Measurements from ENCODE around the gene RINL. TPM values are rescaled to one million over a fixed set of nuclear protein-coding genes. Genes with fewer than 3 reads are reported as not detected.
A peak's percentile ranks its signal among the peaks of the same experiment; 100 is the strongest.

Gene RINL
- total RNA-seq, 4 donors from 2014 or later: 5.3 to 10.4 (median 7.1) TPM

GRCh38 chr19:38851622-38852230 is 26.3 kb downstream of the RINL start:
- no peak for TF ChIP-seq CTCF (IDR thresholded peaks at IDR 0.05)
- peak; percentile 37 for ATAC-seq (ENCODE audit: low FRiP score)
- DNase-seq (ENCODE audit: low spot score): peak; percentile 88

GRCh38 chr19:38850976-38851621 is 27.0 kb downstream of the RINL start:
- DNase-seq (ENCODE audit: low spot score) (no peak), ATAC-seq (ENCODE audit: low FRiP score) (no peak)
- TF ChIP-seq CTCF (IDR thresholded peaks at IDR 0.05): no peak

- peak; percentile 35 for DNase-seq (ENCODE audit: low spot score)
- ATAC-seq (ENCODE audit: low FRiP score): peak; percentile 91
Observed at GRCh38 chr19:38850436-38850975, 27.6 kb downstream of the RINL start.

DNA sequence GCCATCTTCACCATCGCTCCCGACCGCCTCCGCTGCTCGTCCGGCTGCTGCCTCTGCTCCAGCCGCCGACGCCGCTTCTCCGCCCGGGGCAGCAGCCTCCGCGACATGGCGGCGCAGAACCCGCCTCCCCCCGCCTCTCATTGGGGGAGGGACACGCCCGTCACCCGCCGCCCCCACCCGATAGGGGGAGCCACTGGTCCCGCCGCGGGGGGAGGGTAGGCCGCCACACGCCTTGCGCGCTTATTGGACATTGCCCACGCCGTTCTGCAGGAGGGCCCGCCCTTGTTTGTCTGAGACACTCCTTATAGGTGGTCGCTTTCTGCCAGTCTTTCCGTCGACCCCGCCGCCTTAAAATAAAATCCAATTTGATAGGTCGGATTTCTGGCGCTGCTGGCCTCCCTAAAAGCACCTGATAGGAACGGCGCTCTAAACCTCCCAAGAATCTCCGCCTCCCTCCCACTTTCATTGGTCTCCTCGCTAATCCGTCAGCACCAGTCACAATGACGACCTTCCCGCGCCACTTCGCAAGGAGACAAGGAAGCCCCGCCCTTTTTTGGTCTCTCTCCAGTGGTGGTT is 28.1 kb downstream of the RINL start, which contains the start of gene HNRNPL:
Gene HNRNPL, minus strand, starts transcription at position 127 of the 576 bp plus-strand sequence. Its CDS starts 20 bp downstream, at position 107.
- ATAC-seq (ENCODE audit: low FRiP score): peak; percentile 86
- TF ChIP-seq CTCF (IDR thresholded peaks at IDR 0.05): peak in 2 of 3 donors; percentile 26 to 40
- peak; percentile 96 for DNase-seq (ENCODE audit: low spot score)

More at GRCh38 chr19:38850436-38850975, 27.6 kb downstream of the RINL start:
- no peak for TF ChIP-seq CTCF (IDR thresholded peaks at IDR 0.05)

DNA sequence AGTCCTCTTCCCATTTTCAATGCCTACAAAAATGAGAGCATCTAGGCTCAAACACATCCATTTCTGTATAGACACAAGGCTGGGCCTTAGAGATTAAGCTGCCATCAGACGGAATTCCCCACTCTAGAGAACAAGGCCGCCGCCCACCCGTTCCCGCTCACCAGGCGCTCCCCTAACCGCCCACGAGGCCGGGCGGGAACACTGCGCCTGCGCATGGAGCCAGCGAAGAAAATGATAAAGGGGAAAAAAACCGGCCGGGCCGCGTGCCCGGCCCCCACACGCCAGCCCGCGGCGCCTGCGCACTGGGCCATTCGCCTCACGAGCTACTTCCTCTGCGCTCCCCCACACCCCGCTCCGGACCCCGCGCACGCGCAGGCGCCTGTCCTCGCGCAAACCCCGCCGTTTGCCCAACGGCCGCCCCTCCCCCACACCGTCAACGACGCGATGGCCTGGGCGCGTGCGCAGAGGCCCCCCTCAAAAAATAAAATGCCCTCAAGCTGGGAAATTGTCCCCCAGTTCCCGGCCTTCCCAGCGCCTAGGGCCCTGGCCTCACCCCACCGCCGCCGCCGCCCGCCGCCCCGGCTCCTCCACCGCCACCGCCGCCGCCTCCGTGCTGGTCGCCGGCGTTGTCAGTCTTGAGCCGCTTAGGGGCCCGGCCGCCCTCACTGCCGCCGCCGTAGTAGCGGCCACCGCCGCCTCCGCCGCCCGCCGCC is 28.8 kb downstream of the RINL start:
- no peak for TF ChIP-seq CTCF (IDR thresholded peaks at IDR 0.05)
- ATAC-seq (ENCODE audit: low FRiP score): peak; percentile 67
- peak; percentile 98 for DNase-seq (ENCODE audit: low spot score)

DNA sequence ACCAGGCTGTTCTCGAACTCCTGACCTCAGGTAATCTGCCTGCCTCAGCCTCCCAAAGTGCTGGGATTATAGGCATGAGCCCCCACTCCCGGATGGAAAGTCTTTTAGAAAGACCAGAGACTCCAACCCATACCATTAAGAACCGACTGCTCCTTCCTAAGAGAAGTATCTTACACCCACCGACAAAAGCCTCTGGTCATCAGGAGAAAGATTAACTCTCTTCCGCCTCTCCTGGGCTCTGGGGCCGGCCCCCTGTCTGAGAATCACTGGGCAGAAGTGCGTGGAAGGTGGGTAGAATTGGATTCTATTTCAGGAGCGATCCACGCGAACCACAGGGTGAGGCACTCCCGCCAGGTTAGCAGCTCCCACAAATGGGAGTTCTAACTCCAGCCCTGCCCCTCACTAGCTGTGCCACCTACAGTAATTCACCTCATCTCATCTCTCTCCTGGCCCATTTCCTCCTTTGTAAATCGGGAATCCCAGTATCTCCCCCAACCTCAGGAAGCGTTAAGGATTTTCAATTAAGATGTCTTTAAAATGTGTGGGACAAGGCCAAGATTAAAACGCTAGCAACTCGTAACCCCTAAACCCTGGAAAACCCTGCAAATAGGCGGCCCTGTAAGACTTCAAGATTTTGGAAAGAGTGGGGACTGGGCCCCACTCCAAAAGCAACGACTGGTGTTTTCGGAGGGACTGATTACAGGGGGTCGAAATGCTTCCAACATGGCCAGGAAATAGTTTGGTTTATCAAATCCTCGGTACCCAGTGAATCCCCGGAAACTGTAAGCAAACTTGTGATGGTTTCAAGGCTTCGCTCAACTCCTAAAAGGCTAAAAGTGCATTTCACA is 29.6 kb downstream of the RINL start:
- DNase-seq (ENCODE audit: low spot score): no peak
- TF ChIP-seq CTCF (IDR thresholded peaks at IDR 0.05): no peak
- ATAC-seq (ENCODE audit: low FRiP score): no peak
